Activated T-cell treated with anti-CD3 and anti-CD28 coated beads, Interleukin-2, amount 50 U/mL, for 72 hours (primary cell): ENCODE measurements around the gene ARL6IP4. TPM values are rescaled to one million over a fixed set of nuclear protein-coding genes. Genes with fewer than 3 reads are reported as not detected.
A peak's percentile ranks its signal among the peaks of the same experiment; 100 is the strongest.

Source experiments
- ATAC-seq, 2 donors: fragments of 150-1000 bp; cut with Tn5 transposase; replicated peaks in 1 of 2; 2 replicates each; pipeline ENCODE4 v1.10.0; 2021; ENCODE audit warnings: moderate library complexity in 2 of 2, mild to moderate bottlenecking in 1 of 2
- DNase-seq, 2 donors: peaks; one replicate each; pipeline ENCODE4 v3.0.0; 2021 to 2022; ENCODE audit warnings: mixed read lengths in 1 of 2
- H3K27ac Mint-ChIP-seq: one replicate; pipeline ENCODE4 v1.8.0; 2022; ENCODE audit warnings: mild to moderate bottlenecking, moderate library complexity, mixed read lengths
- H3K27me3 Mint-ChIP-seq: one replicate; pipeline ENCODE4 v1.8.0; 2022; ENCODE audit warnings: low read depth, mixed read lengths
- H3K36me3 Mint-ChIP-seq, 2 donors: one replicate each; pipeline ENCODE4 v1.8.0; 2022; ENCODE audit warnings: mixed read lengths in 2 of 2, mild to moderate bottlenecking in 1 of 2; ENCODE audit not compliant: insufficient read depth in 2 of 2
- H3K4me1 Mint-ChIP-seq: one replicate; pipeline ENCODE4 v1.8.0; 2022; ENCODE audit warnings: low read depth, mixed read lengths
- H3K4me3 Mint-ChIP-seq, 2 donors: one replicate each; pipeline ENCODE4 v1.8.0; 2022; ENCODE audit warnings: mild to moderate bottlenecking in 2 of 2, mixed read lengths in 2 of 2, moderate library complexity in 2 of 2
- H3K9me3 Mint-ChIP-seq, 2 donors: one replicate each; pipeline ENCODE4 v1.8.0; 2022; ENCODE audit warnings: mixed read lengths in 2 of 2
- total RNA-seq, 2 donors: library from RNA; stranded (reverse); gene quantifications; one replicate each; pipeline ENCODE4 v1.2.3, GENCODE V29; 2022

ARL6IP4 gene
- total RNA-seq, 2 donors from 2014 or later, result 183 to 187 TPM

DNA sequence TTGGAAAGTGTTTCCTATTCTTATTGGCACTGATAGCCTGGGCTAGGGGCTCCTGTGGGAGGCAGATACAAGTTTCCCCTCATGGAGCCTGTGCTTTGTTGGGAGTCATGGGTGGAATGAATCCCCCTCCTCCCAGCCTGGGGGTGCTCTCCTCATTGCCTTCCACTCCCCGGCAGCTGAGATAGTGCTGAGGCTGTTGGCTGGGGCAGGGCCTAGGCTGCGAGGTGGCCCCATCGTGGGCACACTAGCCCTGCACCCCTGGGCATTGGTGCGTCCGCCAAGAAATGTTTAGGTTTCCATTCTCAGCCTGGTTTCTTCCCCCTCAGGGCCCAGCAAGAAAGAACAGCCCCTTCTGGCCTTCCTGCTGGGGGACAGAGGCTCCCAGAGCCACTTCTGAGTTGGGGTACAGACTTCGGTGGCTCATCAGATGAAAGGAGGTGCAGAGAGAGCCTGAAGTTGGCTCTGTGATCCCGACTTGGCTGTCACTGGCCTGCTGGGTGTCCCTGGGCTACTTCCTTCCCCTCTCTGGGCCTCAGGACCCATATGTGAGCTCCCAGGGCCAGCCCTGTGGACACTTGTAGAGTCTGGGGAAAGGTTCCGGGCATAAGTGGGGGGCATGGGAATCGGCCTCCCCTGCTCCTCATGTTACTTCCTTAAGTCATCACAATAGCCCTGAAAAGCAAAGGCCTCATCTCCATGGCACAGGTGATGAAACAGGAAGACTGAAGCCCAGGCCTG, 2.7 kb upstream of the ARL6IP4 start:
- Mint-ChIP-seq H3K9me3 (no peaks in the 10 kb centered on the region), H3K4me1 (peaks cover 46% of the 10 kb centered on the region)

DNA sequence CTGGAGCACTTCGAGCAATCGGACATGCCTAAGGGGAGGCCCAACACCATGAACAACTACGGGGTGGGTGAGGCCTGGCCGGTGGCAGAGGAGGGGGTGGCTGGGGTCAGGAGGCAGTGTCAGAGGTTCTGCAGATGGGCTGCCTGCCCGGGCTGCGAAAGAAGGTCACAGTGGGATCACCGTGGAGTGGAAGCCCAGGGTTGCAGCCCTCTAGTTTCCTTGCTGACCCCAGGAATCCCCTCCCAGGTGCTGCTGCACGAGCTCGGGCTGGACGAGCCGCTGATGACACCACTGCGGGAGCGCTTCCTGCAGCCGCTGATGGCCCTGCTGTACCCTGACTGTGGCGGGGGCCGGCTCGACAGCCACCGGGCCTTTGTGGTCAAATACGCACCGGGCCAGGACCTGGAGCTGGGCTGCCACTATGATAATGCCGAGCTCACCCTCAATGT, 1.9 kb upstream of the ARL6IP4 start:
- DNase-seq (no peak), ATAC-seq (no peak)
- Mint-ChIP-seq H3K36me3 (peaks cover 2 to 5% of the 10 kb centered on the region in 2 donors), H3K27ac (no peak overlapping the region), H3K9me3 (no peaks in the 10 kb centered on the region), H3K27me3 (no peaks in the 10 kb centered on the region), H3K4me1 (peaks cover 53% of the 10 kb centered on the region), H3K4me3 (peak overlapping the region in 1 of 2 donors; percentile 48)

More for the DNA sequence above, 2.7 kb upstream of the ARL6IP4 start:
- peak overlapping the region; percentile 61 for H3K27ac Mint-ChIP-seq
- ATAC-seq (no peak), DNase-seq (no peak)
- no peaks in the 10 kb centered on the region for H3K27me3 Mint-ChIP-seq
- H3K4me3 Mint-ChIP-seq, result peak overlapping the region in 1 of 2 donors; percentile 48
- H3K36me3 Mint-ChIP-seq, result peaks cover 0 to 1% of the 10 kb centered on the region in 2 donors

DNA sequence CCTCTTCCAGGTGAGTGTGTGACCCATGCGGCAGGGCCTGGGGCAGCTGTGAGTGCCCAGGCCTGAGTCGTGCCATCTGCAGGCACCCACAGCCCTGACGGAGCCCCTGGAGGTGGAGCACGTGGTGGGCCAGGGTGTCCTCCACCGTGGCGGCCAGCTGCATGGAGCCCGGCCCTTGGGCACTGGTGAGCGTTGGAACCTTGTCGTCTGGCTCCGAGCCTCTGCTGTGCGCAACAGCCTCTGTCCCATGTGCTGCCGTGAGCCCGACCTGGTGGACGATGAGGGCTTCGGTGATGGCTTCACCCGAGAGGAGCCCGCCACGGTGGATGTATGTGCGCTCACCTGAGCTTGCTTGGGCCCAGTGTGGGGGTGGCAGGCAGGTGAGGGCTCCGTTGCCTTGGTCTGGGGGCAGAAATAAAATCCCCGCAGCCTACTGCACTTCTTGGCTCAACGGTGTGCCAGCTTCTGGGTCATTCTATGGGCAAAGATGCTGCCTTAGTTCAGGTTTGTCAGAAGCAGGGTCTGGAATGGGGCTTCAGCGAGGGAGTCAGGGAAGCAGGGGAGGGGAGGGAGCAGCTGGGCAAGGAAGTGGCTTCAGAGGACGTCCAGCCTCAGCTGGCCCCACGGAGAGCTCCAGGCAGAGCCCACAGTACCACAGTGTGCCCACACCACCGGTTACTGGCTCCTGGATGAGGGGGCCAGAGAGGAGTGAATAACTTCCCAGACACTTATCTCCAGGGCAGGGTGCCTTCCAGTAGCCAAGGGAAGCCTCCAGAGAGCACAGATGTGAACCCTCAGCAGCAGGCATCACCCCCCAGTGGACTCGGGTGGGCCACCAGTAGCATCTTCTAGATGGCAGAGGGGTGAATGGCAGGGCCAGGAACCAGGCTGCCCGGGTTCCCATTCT, 1.2 kb upstream of the ARL6IP4 start:
- Mint-ChIP-seq H3K4me1 (peaks cover 61% of the 10 kb centered on the region), H3K9me3 (no peaks in the 10 kb centered on the region), H3K4me3 (peak overlapping the region; percentile 95 to 96), H3K27ac (no peak overlapping the region), H3K27me3 (no peaks in the 10 kb centered on the region), H3K36me3 (peaks cover 2 to 5% of the 10 kb centered on the region in 2 donors)
- ATAC-seq (no peak), DNase-seq (no peak)

DNA sequence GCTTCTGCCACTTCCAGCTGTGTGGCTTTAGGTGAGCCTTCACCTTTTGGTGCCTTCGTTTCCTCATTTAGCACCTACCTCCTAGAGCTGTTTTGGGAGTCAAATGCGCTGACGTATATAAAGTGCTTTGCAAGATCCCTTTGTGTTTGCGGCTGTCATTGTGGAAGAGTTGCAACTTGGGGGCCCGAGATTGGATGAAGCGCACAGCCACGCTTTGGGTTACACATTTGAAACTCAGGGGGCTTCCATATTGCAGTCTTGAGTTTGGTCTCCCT, 636 bp upstream of the ARL6IP4 start:
- Mint-ChIP-seq H3K9me3 (no peaks in the 10 kb centered on the region), H3K27me3 (no peaks in the 10 kb centered on the region), H3K4me1 (peaks cover 67% of the 10 kb centered on the region), H3K4me3 (peak overlapping the region; percentile 95 to 96), H3K36me3 (peaks cover 2 to 5% of the 10 kb centered on the region in 2 donors), H3K27ac (peak overlapping the region; percentile 86)
- no peak for ATAC-seq
- DNase-seq, result no peak

DNA sequence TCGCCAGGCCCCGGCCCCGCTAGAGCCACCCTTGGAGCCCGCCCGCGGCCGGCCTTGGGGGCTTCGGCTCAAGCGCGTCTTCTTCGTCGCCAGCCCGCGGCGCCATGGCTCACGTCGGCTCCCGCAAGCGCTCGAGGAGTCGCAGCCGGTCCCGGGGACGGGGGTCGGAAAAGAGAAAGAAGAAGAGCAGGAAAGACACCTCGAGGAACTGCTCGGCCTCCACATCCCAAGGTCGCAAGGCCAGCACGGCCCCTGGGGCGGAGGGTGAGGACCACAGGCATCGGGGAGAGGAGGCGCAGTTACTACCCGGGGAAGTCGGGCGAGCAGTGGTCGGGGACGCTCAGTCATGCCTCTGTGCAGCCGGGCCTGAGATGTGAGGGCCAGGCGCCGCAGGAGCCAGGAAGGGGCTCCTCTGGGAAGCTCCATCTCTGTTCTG, 573 bp downstream of the ARL6IP4 start:
- Mint-ChIP-seq H3K36me3 (peaks cover 2 to 5% of the 10 kb centered on the region in 2 donors), H3K27me3 (no peaks in the 10 kb centered on the region), H3K27ac (peak overlapping the region; percentile 89), H3K4me3 (peak overlapping the region; percentile 95 to 96), H3K9me3 (no peaks in the 10 kb centered on the region), H3K4me1 (peaks cover 68% of the 10 kb centered on the region)
- ATAC-seq, result peak; percentile 20 to 33
- peak; percentile 30 to 34 for DNase-seq

DNA sequence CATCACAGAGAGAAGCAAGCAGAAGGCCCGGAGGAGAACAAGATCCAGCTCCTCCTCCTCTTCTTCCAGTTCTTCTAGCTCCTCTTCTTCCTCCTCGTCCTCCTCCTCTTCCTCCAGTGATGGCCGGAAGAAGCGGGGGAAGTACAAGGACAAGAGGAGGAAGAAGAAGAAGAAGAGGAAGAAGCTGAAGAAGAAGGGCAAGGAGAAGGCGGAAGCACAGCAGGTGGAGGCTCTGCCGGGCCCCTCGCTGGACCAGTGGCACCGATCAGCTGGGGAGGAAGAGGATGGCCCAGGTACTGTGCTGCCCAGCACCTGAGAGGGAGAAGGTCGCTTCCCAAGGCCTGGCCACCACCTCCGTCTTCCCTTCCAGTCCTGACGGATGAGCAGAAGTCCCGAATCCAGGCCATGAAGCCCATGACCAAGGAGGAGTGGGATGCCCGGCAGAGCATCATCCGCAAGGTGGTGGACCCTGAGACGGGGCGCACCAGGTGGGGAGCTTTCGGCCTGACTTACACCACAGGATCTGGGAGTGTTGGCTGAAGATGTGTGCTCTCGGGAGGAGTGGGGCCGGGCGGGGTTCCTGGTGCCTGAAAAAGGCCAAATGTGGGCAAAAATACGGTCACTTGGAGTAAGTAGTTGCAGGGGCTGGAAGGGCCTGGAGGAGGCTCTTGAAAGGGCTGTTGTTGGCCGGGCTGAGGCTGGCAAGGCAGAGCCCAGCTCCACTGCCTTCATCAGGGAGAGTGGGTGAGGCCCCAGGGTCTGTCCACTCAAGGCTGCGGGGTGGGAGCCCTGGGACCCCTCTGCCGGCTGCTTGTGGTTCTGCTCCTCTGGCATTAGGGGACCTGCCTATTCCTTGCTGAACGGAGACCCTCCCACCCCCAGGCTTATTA, 1.4 kb downstream of the ARL6IP4 start:
- H3K27me3 Mint-ChIP-seq, result no peaks in the 10 kb centered on the region
- DNase-seq (no peak), ATAC-seq (no peak)
- H3K9me3 Mint-ChIP-seq, result no peaks in the 10 kb centered on the region
- H3K36me3 Mint-ChIP-seq, result peaks cover 2 to 5% of the 10 kb centered on the region in 2 donors
- peaks cover 61% of the 10 kb centered on the region for H3K4me1 Mint-ChIP-seq
- H3K27ac Mint-ChIP-seq, result peak overlapping the region; percentile 84
- peak overlapping the region; percentile 95 to 96 for H3K4me3 Mint-ChIP-seq

DNA sequence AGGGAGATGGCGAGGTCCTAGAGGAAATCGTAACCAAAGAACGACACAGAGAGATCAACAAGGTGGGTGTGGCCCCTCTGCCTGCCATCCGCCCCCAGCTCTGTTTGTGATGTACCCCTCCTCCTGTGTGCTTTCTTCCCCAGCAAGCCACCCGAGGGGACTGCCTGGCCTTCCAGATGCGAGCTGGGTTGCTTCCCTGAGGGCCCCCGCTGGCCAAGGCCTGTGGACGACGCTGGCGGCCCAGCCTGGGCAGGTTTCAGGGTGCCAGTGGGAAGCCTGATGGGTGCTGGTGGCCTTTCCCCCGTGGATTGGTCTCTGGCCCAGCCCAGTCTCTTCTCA, 2.0 kb downstream of the ARL6IP4 start:
- Mint-ChIP-seq H3K36me3 (peaks cover 2 to 5% of the 10 kb centered on the region in 2 donors), H3K4me3 (peak overlapping the region; percentile 95 to 96), H3K27me3 (no peaks in the 10 kb centered on the region), H3K4me1 (peaks cover 56% of the 10 kb centered on the region), H3K9me3 (no peaks in the 10 kb centered on the region), H3K27ac (no peak overlapping the region)
- ATAC-seq (no peak), DNase-seq (no peak)

DNA sequence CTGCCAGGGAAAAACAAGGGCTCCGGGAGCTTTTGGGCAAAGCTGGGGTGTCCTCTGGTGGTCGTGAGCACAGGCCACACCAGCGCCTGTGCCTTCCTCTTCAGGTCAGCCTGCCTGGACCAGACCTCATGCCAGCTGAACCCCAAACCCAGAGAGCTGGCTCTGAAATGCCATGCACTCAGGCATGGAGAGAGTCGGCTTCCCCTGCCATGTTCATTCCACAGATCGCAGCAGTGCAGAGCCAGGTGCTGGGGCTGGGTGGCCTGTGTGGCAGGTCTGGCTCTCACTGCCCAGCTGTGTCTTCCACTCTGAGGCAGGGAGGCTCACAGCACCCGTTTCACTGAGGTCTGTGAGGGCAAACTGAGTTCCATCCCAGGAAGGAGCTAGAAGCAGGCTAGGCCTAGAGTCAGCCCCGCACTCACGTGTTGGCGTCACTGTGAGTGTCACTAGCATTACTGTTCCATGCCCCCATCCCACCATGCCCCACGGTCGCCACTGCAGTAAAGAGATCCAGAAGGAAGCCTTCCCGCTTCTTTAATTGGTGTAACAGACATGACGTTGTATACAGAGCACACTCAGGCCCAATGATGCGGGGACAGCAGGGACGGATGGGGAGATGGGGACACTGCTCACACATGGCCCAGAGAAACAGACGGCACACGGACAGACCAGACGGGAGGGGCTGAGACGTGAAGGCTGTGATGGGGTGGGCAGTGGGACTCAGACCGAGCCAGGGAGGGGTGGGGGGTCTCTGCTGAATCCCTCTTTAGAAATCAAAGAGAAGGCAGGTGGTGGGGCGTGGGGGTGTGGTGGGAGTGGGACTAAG, 2.7 kb downstream of the ARL6IP4 start:
- H3K4me3 Mint-ChIP-seq, result peak overlapping the region; percentile 95 to 96
- H3K9me3 Mint-ChIP-seq, result no peaks in the 10 kb centered on the region
- H3K4me1 Mint-ChIP-seq, result peaks cover 51% of the 10 kb centered on the region
- no peaks in the 10 kb centered on the region for H3K27me3 Mint-ChIP-seq
- no peak for ATAC-seq
- H3K27ac Mint-ChIP-seq, result peak overlapping the region; percentile 84
- no peak for DNase-seq
- H3K36me3 Mint-ChIP-seq, result peaks cover 2 to 5% of the 10 kb centered on the region in 2 donors

DNA sequence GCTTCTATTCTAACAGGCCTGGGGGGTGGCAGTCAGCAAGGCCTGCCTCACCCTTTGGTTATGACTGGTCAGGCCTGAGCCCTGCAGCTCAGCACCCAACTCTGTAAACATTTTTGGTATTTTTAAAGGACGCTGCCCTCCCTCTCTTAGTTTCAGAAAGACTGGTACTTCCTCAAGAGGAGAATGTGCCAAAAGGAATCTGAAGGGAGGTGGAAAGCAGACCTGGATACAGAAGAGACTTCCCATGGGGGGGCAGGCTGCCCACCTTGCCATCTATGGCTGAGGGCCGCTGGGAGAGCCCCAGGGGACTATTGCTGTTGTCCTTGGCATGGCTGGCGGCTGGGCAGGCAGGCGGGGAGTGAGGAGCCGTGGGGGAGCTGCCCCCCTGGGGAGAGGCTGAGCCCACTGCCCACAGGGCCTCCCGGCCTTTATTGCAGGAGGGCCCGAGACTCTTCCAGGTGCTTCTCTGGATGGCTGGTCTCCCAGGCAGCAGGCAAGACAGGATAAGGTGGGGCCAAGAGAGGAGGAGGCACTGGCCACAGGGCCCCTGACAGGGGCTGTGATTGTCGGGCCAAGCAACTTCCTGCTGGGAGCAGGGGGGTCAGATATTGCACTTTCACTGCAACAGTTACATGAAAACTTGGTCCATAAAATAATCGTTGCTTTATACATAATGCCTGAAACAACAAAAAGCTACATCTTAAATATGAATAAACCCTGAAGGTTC, 3.5 kb downstream of the ARL6IP4 start:
- Mint-ChIP-seq H3K4me3 (no peak overlapping the region), H3K9me3 (no peaks in the 10 kb centered on the region), H3K36me3 (peaks cover 2 to 5% of the 10 kb centered on the region in 2 donors), H3K4me1 (peaks cover 49% of the 10 kb centered on the region), H3K27ac (peak overlapping the region; percentile 84), H3K27me3 (no peaks in the 10 kb centered on the region)
- no peak for ATAC-seq
- DNase-seq, result no peak

DNA sequence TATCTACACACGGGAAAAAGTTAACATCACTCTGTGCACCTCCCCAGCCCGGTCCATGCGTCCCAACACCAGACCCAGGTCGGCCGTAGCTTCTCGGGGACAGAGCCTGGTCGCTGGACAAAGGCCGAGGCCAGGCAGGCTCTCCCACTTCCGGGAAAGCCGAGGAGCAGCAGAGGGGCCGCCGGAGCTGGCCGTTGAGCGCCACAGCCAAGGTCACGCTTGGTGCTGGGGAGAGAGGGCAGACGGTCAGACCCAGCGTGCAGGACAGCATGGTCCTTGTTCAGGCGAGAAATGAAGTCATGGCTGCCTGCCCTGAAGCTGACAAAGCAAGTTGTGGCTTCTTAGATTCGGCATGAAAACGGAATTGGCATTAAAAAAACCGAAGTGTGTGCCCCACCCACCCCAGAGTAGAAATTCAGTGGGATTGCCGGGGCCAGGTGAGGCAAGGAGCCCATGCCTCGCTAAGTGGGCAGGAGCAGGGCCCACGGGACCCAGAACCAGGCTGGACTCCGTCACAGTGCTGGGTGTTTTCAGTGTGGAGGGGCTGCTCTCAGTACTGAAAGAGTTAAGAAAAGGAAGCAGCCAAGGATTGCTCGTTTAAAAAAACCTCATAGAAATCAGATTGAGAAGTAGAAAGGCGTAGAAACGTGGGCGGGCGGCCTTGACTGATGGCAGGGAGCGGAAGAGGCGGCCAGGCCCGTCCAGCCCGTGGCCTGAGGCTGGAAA, 4.3 kb downstream of the ARL6IP4 start:
- H3K27ac Mint-ChIP-seq, result peak overlapping the region; percentile 11
- no peaks in the 10 kb centered on the region for H3K27me3 Mint-ChIP-seq
- DNase-seq (no peak), ATAC-seq (no peak)
- H3K36me3 Mint-ChIP-seq, result peaks cover 2 to 5% of the 10 kb centered on the region in 2 donors
- H3K4me3 Mint-ChIP-seq, result no peak overlapping the region
- H3K4me1 Mint-ChIP-seq, result peaks cover 44% of the 10 kb centered on the region
- H3K9me3 Mint-ChIP-seq, result no peaks in the 10 kb centered on the region
